Stromal cell of bone marrow (primary cell): Measurements from ENCODE around the gene NT5C.
A peak's percentile ranks its signal among the peaks of the same experiment; 100 is the strongest.

Experiments used
- DNase-seq: peaks from one replicate; pipeline ENCODE4 v3.0.0-alpha.2; 2012; ENCODE audit warnings: low read depth

NT5C gene

DNA sequence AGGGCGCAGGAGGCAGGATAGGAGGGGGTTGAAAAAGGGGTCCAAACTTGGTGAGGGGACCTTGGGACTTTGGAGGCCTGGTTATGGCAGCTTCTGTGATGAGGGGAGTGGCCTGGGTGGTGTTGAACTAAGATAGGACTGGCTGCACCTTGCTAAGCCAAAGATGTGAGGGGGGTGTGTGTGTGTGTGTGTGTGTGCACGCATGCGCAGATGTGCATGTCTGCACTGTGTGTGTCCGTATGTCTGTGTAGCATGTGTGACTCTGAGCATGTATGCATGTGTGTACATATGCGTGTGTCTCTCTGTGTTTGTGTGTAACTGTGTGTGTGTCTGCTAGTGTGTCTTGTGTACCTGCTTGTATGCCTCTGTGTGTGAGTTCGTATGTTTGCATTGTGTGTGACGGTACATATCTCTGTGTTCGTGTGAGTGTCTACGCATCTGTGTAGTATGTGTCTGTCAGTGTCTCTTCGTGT, 39.7 kb downstream of the NT5C start:
- DNase-seq, result no peak

DNA sequence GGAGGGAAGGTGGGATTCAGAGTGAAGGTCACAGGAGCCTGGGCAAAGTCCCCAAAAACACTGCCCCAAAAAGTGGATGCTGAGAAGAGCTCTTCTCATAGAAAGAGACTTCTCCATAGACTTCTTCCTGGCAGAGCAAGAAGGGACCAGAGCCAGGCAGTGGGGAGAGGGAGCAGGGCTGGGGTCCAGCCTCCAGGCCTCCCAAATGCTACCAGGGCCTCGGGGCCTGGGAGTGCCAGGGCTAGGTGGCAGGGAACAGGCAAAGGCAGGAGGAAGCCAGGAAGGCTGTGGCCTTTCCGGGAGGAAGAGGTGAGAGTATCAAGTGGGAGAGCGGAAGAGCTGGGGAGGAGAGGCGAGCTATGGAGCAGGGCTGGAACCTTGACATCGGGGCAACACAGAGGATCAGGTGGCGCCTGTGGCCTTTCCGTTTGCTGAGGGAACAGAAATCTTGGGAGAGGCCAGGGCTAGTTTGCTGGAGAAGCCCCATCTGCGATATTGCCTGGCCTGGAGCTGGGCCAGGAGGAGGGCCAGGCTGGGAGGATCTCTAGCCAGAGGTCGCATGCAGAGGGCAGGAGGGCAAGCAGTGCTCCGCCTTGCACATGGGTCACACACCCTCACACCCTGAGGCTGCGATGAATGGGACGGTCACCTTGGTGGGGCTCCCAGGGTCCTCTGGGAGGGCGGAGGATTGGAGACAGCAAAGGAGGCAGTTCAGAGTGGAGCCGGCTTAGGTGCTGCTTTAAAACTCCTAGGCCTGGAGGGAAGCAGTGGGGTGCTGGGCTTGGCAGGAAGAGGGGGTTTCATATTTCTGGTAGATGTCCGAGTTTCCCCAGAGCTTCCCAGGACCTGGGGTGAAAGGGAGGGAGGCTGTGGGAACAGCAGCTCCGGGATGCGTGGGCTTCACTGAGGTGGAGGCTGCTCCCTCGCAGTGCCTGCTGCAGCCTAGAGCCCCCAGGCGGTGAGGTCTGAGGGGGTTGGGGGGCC, 40.4 kb downstream of the NT5C start:
- no peak for DNase-seq

DNA sequence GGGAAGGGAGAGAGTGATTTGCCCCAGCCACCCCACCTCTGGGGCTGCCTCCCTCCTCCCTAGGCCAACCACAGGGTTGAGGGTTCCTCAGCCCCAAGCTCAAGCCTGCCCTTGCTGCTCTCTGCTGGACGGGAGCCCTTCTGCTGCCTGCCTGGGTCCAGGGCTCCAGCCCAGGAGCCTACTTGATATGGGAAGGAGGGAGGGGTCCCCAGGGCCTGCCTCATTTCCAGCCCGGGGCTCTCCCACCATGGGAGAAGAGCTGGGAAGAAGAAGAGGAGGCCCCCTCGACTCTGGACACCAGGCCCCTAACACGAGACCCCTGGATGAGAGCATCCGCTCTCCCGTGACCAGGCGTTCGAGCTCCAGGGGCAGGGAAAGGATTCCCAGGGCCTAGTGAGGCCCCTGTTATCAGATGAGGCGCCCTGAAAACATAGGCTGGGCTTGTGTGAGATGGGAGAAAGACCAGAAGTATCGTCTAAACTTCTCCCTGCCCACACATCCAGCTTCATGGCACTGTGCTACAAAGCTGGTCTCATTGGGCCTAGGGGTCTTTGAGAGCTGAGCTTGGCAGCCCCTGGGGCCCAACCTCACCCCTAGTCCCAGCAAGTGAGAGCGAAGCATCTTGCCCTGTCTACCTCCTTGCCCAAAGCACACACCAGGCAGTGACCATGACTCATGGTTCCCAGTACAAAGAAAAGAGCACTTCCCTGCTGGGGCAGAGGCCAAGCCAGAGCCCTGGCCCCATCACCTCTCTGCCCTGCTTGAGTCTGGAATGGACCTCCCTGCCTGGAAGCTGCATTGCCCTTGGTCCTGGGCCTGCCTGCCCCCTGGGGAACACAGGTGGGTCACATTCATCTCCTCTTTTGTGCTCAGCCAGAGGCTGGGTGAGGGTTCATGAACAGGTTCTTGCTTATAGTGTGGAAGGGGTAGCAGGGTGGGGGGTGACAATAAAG, 42.8 kb downstream of the NT5C start:
- no peak for DNase-seq

DNA sequence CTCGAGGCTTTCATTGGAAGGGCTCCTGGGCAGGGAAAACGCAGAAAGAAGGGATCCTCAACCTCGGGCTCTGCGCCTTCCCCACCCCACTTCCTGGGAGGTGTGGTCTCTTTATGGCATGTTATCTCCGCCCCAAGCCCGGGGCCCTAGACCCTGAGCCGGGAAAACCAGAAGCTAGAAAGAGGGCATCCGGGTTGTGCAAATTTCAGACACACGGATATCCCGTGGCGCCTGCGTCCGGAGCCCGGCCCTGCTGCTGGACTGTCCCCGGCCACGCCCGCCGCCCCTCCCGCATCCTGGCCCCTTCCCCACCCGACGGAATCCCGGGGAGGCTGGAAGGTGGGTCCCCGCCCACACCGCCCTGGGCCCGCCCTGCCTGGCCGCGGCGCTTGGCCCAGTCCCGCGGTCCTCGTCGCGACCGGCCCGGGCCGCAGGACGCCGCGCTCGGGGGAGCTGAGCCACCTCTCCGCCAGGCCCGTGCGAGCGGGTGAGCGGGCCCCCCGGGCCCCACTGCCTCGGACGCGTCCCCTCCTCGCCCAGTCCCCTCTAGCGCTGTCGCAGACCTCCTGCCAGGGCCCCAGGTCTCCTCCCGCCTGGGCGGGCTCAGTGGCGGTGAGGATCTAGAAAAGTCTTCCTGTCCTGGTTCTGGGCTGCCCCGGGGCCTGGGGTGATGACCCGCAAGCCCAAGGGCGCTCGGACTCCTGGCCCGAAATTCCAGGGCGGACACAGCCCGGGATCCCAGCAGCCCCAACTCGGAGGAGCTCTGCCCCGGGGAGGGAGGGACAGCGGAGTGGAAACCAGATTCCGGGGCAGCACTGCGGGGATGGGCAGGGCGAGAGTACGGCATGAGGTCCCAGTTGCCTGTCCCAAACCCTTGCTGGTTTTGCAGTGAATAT, 43.7 kb downstream of the NT5C start, which contains the start of gene SLC16A5:
SLC16A5 (plus strand) TSS at position 397 of the 896 bp plus-strand sequence. CDS start 5,683 bp downstream, outside the sequence.
- peak; percentile 37 for DNase-seq

DNA sequence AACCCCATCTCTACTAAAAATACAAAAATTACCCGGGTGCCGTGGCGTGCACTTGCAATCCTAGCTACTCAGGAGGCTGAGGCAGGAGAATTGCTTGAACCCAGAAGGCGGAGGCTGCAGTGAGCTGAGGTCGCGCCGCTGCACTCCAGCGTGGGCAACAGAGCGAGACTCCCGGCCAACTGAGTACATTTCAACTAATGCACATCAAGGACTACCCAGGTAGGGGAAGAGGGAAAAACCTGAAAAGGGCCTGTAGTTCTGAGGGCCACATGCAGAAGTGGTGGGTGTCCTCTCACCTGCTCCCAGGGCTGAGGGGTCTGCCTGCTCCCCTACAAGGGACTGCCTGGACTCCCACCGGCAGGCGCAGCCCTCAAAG, 44.4 kb downstream of the NT5C start:
- no peak for DNase-seq

DNA sequence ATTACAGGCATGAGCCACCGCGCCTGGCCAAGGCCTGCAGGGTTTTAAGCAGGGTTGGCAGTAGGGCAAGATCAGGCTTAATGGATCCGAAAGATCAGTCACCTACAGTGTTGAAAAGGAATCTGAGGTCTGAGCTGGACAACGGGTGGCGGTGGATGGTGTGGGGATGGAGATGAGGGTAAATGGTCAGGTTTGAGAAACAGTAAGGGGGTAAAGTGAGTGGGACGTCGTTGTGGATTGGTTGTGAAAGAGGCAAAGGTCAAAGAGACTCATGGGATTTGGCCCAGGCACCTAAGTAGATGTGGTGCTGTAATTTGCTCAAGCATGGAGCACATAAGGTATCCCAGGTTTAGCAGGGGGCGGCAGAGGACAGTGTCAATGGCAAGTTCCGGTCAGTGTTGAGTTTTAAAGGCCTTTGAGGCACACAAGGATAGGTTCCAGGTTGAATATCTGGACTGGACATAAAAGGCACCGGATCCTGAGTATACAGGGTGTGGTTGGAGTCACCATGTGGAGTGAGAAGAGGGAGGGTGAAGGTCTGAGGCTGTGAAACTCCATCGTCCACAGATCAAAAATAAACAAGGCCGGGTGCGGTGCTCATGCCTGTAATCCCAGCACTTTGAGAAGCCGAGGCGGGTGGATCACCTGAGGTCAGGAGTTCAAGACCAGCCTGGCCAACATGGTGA, 44.9 kb downstream of the NT5C start:
- no peak for DNase-seq

DNA sequence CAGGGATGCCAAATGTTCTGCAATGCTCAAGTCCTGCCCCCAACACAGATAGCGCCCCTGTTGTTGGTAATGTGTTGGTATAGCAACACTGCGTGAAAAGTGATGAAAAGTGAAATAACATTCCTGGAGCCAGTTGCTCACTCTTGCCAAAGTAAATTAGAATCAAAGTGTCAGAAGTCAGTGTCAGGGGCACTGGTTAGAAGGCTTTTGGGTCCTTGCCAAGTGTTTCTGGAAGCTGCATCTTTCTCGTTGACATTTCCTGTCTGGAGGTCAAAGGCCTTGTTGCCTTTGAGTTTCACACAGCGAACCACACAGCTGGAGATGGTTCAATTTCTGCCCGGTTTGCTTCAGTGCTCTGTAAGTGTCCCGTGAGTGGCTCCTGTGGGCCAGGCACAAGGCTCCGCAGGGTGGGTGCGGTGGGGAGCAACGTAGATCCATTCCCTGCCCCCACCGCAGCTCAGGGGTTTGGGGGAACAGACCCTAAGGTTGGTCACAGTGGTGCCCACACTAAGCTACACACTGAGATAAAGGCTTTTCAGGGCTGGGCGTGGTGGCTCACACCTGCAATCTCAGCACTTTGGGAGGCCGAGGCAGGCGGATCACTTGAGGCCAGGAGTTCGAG, 47.4 kb downstream of the NT5C start:
- DNase-seq, result no peak

DNA sequence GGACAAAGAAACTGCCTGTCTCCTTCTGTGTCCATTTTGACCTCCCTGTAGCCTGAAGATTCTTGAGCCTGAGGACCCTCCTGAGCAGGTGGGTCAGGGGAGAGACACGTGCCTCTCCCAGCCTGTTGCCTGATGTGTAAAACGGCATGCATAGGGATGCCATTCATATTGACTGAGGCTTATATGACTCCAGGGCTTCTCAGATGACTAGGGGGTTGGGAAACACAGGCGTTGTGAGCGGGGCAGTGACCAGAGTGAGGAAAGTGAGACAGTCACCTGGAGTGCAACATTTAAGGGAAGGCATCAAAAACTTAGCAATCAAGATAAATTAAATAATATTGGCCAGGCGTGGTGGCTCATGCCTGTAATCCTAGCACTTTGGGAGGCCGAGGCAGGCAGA, 48.9 kb downstream of the NT5C start:
- no peak for DNase-seq

DNA sequence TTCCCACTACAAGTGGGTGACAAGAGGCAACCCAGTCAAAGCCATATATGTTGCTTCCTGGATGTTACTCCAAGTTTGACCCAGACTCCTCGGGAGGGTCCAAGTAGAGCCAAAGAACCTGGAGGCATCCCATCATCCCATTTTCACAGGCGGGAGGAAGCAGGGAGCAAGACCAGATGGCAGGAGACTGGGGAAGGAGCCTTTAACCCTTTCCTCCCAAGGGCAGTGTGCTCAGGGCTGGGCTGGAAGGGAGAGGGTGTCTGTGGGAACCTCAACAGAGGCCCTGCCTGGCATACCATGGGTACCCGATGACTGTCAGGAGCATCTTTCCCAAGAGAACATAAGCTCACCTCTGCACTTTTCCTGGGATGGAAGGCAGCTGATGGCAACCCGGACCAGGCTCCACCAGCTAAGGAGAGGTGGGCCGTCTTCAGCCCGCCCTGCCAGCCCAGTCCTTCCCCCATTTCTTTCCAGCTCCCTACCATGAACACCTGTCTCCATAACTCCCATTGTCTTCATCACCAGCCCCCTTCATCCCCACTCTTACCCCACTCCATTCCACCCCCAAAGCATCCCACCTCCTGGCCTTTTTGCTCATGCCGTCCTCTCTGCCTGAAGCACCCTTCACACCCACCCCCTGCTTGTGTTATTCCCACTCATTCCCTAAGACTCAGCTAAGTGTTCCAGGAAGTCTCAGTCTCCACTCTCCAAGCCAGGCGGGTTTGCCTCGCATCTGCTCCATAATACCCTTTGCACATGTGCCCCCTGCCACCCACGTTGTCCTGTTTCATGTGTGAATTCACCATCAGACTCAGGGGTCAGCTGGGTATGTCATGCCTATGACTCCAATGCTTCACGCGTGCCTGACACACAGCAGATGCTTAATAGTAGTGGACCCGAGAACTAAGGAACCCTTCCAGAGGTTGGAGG, 49.7 kb downstream of the NT5C start:
- no peak for DNase-seq
